ENCODE measurements around the gene ALDH8A1.
"Not testable (repeated sequence)": the region's sequence is repeated elsewhere in the genome, so short reads cannot be mapped to it uniquely, and the experiment has no call there.

ALDH8A1 gene

DNA sequence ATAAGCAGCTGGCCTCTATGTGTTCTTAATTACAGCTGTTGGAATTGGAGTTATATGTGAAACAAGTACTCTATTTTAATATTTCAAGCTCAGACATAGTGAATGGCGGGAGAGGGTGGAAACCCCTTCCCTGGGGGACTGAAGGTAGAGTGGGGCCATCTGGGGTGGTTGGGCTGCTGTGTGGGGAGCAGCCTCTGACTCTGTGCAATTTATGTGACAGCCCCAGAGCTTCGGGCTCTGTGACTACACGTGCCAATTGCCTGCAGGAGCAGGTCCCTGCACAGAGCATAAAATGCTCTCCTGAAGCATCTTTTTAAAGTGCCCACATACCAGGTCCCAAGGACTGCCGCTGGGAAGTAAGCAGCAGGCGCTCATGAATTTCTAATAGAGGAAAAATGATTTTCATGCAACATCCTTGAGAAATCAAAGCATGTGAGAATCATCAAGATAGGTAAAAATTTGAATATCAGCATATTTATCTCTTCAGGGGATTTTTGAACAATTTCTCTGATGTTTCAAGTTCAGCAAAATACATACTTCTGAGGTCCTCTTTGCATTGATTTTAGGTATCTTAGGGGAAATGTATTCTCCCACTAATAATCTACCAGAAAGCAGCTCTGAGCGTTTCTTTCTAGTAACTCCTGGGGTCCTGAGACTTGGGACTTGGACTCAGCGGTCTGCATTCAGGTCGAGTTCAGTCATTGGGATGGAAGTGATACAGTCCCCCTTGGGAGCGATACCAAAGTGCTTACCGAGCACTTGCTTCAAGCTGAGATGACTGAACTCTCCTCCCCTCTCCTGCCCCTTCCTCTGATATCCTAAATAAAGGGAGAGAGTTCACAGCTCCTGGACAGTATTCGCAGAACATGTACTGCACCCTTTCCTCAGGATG lies 40.0 kb downstream of the ALDH8A1 start:
- DNase-seq (ENCODE audit: low read depth), result no peak

DNA sequence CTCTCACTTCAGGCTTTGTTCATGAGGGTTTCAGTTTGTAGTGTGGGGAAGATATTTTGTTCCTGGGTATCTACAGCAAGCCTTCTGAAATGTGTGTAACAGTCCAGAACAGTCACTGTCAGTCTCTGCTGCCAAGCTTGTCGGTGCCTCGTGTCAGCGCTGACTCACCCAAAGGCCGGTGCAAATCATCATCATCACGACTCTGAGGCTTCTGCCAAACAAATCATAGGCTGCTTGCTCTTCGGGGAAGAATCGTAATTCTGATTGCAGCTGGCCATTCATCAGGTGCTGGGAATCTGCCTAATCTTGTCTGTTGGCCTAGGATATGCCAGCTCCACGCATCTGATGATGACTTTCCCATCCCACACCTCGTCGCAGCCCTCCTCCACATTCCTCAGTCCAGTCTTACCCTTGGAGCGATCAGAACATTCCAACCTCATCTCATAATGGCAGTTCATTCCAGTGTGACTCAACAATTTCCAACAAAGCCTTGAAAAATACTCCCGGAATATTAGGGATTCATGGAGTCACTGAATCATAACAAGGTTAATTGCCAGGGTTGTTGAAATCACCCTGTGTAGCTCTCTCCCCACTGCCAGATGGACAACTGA lies 40.9 kb downstream of the ALDH8A1 start:
- DNase-seq (ENCODE audit: low read depth), result peak; percentile 98

DNA sequence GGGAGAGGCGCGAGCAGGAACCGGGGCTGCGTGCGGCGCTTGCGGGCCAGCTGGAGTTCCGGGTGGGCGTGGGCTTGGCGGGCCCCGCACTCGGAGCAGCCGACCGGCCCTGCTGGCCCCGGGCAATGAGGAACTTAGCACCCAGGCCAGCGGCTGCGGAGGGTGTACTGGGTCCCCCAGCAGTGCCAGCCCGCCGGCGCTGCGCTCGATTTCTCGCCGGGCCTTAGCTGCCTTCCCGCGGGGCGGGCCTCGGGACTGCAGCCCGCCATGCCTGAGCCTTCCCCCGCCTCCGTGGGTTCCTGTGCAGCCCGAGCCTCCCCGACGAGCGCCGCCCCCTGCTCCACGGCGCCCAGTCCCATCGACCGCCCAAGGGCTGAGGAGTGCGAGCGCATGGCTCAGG lies 45.2 kb downstream of the ALDH8A1 start:
- not testable (repeated sequence) for DNase-seq (ENCODE audit: low read depth)

DNA sequence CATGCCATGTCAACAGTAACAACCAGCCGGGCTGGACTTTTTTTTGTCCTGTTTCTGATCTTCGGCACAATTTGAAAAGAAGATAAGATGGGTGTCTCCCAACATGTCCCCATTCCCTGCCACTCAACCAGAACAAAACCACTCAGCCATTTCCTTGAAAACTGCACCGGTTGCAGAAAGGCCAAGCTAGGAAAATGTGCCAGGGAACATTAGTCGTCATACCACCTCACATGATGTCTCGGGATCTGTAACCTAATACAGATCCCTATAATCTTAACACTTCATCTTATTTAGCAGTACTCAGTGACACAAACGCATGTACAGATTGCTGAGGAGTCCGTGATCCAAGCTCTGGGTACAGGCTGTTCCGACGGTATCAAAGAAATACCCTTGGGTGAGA lies 46.5 kb downstream of the ALDH8A1 start:
- DNase-seq (ENCODE audit: low read depth), result no peak

DNA sequence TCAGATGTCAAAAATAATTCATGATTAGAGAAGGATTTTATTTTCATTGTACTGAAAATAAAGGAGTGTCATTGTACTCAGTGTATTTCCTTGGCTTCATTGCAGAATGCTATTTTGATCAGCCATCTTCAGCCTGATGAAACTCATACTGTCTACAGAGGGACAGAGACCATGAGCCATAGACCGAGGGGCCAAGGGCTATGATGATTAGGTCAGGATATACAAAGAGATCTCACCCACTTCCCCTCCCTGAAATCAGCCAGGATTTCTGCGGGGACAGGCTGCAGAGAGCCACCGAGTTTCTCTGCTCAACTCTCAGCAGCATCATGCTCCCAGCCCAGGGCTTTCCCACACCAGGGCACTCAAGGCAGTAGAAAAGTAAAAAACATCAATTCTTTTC lies 47.0 kb downstream of the ALDH8A1 start:
- no peak for DNase-seq (ENCODE audit: low read depth)

DNA sequence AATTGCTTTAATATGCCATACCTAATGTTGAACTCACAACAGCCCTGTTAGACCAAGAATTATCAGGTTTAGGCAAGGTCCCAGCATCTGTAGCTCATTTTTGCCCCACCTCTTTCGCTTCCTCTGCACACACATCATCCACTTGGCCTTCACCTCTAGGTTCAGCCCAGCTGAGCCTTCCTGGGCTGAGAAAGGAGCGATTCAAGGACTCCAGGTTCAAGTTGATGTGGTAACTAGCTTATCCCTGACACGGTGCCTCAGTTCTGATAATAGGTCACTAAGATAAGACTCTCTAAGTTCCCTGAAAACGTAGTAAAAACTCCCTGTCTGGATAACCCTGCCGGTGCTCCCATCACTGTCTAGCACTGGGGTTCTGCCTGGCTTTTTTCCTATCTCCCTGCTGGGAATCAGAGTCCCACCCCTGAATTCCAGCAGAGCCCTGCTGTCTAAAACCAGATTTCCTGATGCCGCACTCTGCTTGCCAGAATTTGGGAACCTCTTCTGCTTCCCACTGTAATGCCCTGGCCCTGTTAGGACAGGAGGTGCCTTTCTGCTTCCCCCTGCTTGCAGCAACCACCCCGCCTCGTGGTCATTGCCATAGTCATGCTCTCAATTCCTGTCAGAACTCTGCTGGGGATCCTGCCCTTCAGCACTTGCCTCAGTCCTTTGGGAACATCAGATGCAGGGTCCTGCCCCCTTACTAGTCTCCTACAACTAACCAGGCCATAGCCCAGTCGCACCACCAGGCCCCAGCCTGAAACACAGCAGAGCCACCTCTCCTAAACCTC lies 47.6 kb downstream of the ALDH8A1 start:
- no peak for DNase-seq (ENCODE audit: low read depth)

DNA sequence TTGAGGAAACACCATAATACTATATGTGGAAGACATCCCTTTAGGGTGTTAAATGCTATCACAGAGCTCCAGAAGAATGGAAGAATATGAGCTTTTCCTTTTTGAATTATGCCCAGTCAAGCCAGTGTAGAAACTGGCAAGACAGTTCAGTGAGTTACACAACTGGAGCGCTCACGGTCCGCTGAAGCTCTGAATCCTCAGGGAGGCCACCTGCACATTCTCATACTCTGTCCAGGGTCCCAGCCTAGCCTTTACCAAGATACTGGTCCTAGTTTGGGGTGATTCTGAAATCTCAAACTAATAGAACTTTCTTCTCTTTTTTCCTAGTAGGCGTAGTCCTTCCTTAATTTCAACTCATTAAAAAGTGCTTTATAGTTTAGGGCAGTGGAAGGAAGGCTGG lies 51.3 kb downstream of the ALDH8A1 start:
- DNase-seq (ENCODE audit: low read depth), result no peak

DNA sequence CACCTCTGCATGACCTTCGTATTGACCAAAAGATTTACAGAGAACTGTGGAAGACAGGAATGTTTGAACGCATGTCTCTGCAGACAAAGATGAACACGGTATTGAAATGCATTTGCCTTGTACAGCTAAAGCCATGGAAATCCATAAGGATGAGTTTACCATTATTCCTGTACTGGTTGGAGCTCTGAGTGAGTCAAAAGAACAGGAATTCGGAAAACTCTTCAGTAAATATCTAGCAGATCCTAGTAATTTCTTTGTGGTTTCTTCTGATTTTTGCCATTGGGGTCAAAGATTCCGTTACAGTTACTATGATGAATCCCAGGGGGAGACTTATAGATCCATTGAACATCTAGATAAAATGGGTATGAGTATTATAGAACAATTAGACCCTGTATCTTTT lies 51.7 kb downstream of the ALDH8A1 start:
- not testable (repeated sequence) for DNase-seq (ENCODE audit: low read depth)

DNA sequence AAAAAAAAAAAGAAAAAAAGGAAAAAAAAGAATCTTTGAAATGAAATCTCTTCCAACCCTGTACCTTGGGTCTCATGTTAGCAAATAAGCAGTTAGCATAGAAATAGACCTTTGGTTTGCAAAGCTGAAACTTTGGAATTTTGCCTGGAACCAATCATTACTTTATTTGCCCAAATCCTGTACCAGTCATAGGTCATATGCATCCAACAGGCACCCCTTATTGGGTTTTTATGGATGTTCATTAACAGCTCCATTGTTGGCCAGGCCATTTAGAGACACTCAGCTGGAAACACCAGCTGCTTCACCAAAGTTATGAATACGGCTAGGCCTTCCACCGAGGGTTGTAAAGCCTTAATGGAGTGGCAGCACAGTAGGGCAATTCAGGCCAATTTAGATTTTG lies 53.0 kb downstream of the ALDH8A1 start:
- no peak for DNase-seq (ENCODE audit: low read depth)

DNA sequence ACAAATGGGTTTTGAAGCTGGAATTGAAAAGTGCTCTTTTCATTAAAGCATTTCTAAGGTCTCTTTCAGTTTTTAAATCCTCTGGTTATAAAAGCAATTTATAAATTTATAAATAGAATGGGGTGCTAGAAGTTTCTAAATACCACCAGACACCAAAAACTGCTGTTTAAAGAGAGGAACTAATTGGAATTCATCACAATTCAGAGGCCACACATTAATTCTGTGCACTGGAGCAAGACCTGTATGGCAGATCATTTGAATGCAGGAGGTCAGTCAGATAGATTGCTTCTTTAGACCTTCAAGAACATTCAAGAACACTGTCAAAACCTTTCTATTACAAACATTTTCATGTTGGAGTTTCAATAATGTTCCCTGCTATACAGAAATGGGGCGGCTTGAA lies 55.1 kb downstream of the ALDH8A1 start:
- no peak for DNase-seq (ENCODE audit: low read depth)

DNA sequence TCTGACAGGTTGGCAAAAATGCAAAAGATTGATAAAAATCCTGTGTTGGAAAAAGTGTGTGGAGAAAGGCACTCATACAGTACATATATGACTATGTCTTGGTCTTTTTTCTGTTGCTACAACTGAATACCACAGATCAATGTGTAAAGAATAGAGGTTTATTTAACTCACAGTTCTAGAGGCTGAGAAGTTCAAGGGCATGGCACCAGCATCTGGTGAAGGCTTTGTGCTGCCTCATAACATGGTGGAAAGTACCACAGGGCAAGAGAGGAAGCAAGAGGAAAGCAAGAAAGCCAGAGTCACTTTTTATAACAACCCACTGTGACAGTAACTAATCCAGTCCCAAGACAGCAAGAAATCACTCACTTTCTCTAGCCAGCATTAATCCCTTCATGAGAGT lies 57.5 kb downstream of the ALDH8A1 start:
- no peak for DNase-seq (ENCODE audit: low read depth)

DNA sequence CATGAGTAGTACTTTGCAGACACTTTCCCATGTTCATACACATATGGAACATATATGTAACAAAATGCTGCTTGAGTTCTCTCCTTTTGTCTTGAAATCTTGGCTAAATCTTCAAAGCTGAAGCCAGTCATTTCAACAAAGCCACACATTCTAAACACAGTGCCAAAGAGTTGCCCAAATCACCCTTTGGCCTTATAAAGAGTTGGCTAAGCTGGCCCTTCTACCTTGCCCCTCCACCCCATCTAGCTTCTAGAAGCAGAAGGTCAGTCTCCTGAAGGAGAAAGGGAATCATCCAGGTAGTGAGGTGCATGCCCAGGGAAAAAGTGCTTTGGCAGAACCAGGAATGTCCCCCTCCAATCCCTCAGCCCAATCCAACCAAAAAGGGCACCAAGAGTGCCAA lies 58.3 kb downstream of the ALDH8A1 start:
- DNase-seq (ENCODE audit: low read depth), result no peak

DNA sequence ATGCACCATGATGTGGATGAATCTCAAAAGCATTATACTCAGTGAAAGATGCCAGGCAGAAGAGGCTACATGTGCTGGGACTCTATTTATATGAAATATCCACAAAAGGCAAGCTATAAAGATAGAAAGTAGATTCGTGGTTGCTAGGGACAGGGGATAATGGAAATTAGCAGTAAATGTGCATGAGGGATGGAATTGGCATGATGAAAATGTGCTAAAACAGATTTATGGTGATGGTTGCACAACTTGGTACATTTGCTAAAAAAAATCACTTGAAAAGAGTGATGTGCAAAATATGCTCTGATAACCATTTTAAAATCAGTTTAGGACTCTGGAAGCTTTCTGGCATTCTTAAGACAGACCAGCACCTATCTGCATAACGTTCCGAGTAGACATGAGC lies 61.6 kb downstream of the ALDH8A1 start:
- DNase-seq (ENCODE audit: low read depth), result no peak

DNA sequence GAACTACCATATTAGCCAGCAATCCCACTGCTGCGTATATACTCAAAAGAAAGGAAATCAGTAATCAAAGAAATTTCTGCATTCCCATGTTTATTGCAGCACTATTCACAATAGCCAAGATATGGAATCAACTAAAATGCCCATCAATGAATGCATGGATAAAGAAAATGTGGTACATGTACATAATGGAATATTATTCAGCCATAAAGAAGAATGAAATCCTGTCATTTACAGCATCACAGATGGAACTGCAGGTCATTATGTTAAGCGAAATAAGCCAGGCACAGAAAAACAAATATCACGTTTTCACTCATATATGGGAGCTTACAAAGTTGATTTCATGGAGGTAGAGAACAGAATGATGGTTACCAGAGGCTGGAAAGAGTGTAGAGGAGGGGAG lies 65.1 kb downstream of the ALDH8A1 start:
- DNase-seq (ENCODE audit: low read depth), result no peak

DNA sequence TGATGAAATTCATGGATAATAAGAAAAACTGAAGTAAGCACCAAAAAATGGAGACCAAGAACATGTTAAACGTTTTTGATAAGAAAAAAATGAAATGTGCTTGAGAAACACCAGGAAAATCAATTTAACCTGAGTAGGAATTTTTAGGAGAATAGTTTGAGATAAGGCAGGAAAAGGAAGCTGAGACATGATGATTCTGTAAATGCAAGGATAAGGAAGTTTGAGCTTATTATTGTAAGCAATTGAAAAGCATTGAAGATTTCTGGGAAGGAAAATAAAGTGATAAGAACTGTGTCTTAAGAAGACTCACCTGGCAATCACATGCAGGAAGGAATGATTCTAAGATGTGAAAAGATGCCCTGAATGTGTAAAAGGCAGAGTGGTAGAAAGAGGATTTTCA lies 66.6 kb downstream of the ALDH8A1 start:
- DNase-seq (ENCODE audit: low read depth), result no peak

DNA sequence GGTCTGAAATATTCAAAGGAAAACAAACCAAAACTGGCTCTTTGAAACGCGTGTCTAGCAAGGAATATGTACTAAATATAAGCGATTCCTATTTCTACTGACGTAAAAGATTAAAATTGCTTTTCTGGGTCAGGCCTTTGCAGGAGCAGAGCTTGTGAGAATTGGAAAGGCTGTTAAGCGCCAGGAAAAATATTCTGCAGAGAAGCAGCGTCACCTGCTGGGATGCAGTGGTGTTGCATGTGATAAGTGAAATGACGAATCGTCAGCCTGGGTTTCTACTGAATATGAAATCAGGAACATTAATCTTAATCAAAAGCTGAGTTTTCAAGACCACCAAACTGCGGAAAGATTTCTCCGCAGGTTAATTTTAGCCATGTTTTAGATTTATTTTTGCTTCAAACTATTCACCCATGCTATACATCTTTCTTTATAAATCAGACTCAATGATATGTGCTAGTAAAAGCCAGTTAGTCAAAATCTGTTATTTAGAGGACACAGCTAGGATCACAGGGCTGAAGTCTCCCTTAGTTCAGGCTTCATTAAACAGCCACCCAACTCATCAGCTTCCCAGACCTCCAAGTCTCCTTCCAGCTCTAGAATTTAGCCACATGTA lies 67.4 kb downstream of the ALDH8A1 start:
- DNase-seq (ENCODE audit: low read depth), result peak; percentile 81

DNA sequence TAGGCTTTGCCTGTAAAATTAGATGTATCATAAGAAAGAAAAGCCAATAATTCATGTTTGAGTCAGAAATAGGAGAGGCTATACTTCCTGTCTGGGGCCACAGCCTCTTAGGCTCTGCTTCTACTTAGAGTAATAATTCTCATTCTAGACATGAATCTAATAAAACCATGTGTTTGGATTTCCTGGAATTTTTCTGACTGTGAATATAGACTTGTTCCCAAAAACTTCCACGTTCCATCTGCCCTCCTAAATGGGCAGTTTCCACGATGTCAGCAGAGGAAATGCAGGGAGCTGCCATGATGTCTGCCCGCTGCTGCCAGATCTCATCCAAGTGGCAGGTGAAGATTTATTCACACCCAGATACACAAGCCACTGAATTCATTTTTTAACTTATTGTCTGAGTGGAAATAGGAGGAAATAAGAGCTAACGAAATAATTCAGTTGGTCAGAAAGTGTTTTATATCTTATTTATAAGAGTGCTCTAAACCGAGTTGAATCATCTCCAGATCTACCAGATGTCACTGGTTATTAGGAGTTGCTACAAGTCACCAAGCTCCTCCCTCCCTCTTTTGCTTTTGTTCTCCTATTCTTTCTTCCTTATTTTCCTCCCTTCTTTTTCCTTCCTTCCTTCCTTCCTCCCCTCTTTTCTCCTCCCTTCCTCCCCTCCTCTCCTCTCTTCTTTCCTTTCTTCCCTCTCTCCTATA lies 69.3 kb downstream of the ALDH8A1 start:
- DNase-seq (ENCODE audit: low read depth), result no peak

DNA sequence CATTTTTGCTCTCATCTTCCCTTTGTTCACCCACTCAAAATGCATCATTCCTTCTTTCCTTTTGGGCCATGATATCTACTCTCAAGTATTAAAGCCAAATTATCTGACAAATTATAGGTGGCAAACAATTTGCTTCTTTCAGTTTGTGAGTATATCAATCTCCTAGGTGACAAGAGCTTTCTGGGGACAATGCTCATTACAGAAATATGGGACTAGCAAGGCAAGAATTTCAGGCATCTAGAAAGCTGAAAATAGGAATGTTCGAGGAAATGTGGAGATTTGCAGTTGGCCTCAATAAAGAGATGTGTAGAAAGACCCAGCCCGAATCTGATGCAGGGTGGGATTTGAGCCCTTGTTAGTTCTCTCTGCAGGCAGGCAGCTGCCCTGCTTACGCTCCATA lies 71.8 kb downstream of the ALDH8A1 start:
- DNase-seq (ENCODE audit: low read depth), result no peak

DNA sequence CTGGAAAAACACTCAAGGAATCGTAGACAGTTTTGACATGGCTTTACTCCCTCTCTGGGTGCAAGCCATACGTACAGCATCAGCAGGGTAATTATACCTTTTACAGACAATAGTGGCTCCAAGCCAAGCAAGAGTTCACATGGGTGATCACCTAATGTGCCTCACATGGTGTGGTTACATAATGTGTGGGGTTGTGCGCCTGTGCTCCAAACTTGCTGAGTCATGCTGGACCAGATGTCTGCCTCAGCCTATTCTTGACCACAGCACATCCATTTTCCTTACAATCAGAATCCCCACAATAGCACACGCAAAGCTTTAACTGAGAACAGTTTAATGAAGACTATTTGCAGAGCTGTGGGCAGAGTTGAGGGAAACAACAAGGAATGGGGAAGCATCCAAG lies 74.5 kb downstream of the ALDH8A1 start:
- peak; percentile 33 for DNase-seq (ENCODE audit: low read depth)

DNA sequence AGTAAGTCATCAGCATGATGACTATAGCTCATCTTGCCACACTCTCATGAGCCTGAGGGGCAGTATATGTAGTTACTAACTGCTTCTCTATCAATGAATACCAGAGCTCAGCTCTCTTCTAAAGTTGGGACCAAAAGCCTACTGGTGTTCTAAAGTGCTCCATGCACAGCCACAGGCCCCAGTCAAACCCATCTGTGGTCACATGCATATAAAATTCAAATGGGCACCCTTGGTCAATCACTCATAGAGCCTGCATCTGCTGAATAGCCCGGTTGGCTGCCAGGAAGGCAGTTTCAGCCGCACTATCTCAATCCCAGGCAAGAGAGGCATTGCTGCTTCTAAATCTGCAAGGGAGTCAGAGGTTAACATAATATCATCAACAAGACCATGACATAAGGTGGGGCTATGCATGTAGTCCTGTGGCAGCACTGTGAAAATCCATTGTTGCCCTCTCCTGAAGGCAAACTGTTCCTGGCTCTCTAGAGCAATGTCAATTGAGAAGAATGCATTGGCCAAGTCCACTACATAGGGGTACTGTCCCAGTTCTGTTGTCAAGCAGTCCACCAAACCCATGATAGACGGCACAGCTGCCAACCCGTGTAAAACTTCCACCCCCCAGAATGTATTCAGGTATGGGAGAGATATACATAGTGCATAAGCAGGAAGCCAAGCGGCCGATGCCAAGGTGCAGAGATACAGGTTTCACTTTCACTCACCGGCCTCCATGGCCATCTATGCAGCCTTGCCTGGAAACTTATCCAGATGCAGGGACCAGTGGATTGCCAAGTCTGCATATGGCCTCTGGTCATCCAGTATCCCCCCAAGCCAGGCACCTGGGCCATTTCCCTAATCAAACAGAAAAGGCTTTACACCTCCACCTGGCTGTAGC lies 76.2 kb downstream of the ALDH8A1 start:
- DNase-seq (ENCODE audit: low read depth), result no peak
